SH-SY5Y (cell line): ENCODE results near the gene CENPB.

Experiments
- GATA2 ChIP-seq: IDR thresholded peaks from 2 replicates; pipeline ENCODE4 v1.6.1; 2011; ENCODE audit warnings: mild to moderate bottlenecking, low read depth, low read length
- GATA3 ChIP-seq: IDR thresholded peaks from 2 replicates; pipeline ENCODE4 v1.6.1; 2011; ENCODE audit warnings: low read depth, mild to moderate bottlenecking, low read length, moderate library complexity

- TF ChIP-seq GATA2: no peak
- no peak for TF ChIP-seq GATA3
Observed at GRCh38 chr20:3763671-3764601, 22.6 kb downstream of the CENPB start.
